Thoracic aorta (tissue), 2 donors: ENCODE data around the gene FBP1. TPM values are rescaled to one million over a fixed set of nuclear protein-coding genes. Genes with fewer than 3 reads are reported as not detected.

Source experiments
- ATAC-seq: fragments of 150-250 bp; one replicate; pipeline ENCODE4 v1.8.0; 2017; ENCODE audit warnings: low read depth; ENCODE audit not compliant: insufficient number of reproducible peaks, low FRiP score
- DNase-seq: peaks from one replicate; pipeline ENCODE4 v3.0.0-alpha.2; 2020; ENCODE audit warnings: low spot score
- H3K27ac ChIP-seq, 2 donors: fragments of 200-600 bp; sonication (generic); 1 replicate in 1 of 2; 2 replicates in 1 of 2; pipeline ENCODE4 v1.5.1; 2016; ENCODE audit warnings: mild to moderate bottlenecking in 2 of 2, moderate library complexity in 2 of 2
- H3K27me3 ChIP-seq: fragments of 200-600 bp; sonication (generic); replicated peaks from 2 replicates; pipeline ENCODE4 v1.6.0; 2016; ENCODE audit warnings: mild to moderate bottlenecking; ENCODE audit not compliant: insufficient read depth
- H3K36me3 ChIP-seq: fragments of 200-600 bp; sonication (generic); one replicate; pipeline ENCODE4 v1.5.1; 2016
- H3K4me1 ChIP-seq, 2 donors: fragments of 200-600 bp; sonication (generic); 1 replicate in 1 of 2; 2 replicates in 1 of 2; pipeline versions ENCODE4 v1.5.1 to v1.6.0; 2016; ENCODE audit warnings: low read depth in 2 of 2, mild to moderate bottlenecking in 1 of 2; ENCODE audit not compliant: control insufficient read depth in 1 of 2
- H3K4me3 ChIP-seq: fragments of 200-600 bp; sonication (generic); 2 replicates; pipeline ENCODE4 v1.5.1; 2016; ENCODE audit warnings: mild to moderate bottlenecking
- H3K9me3 ChIP-seq: fragments of 200-600 bp; sonication (generic); 2 replicates; pipeline ENCODE4 v1.5.1; 2016
- total RNA-seq, 2 donors: library from RNA; depleted of rRNA; stranded (reverse); fragments of >200 nt; gene quantifications; one replicate each; pipeline versions ENCODE4 v1.1.0 to v1.2.3, GENCODE V29; 2016
- TF ChIP-seq, protein P1 (sequence below): fragments of 200-600 bp; sonication (generic); IDR thresholded peaks from one replicate; pipeline ENCODE4 v1.5.1; 2019; ENCODE audit warnings: antibody characterized with exemption

FBP1 gene
- total RNA-seq, 2 donors from 2014 or later, result 3.8 to 6.6 TPM

DNA sequence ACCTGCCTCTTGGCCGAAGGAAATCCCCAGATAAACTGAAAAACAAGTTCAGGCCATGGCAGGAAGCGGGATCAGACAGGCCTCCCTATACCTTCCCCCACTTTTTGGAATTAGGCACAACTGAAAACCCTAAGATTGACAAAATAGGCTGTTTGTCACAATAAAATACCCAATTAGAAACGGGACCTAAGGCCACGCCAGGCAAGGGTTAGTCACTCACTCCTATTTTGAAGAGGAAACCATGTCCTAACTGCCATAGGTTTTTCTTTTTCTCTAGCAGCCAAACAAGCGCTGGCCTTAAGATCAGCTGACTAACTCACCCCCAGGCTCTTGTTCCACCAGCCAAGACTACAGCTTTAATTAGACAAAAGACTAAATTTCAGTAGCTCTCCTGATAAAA, 57.6 kb downstream of the FBP1 start:
- TF ChIP-seq, protein P1, sequence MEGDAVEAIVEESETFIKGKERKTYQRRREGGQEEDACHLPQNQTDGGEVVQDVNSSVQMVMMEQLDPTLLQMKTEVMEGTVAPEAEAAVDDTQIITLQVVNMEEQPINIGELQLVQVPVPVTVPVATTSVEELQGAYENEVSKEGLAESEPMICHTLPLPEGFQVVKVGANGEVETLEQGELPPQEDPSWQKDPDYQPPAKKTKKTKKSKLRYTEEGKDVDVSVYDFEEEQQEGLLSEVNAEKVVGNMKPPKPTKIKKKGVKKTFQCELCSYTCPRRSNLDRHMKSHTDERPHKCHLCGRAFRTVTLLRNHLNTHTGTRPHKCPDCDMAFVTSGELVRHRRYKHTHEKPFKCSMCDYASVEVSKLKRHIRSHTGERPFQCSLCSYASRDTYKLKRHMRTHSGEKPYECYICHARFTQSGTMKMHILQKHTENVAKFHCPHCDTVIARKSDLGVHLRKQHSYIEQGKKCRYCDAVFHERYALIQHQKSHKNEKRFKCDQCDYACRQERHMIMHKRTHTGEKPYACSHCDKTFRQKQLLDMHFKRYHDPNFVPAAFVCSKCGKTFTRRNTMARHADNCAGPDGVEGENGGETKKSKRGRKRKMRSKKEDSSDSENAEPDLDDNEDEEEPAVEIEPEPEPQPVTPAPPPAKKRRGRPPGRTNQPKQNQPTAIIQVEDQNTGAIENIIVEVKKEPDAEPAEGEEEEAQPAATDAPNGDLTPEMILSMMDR, result no peak
- no peak overlapping the region for H3K27ac ChIP-seq
- DNase-seq (no peak), ATAC-seq (no peak)
- H3K9me3 ChIP-seq, result no peaks in the 10 kb centered on the region
- H3K4me1 ChIP-seq, result no peaks in the 10 kb centered on the region
- no peak overlapping the region for H3K4me3 ChIP-seq
- no peaks in the 10 kb centered on the region for H3K36me3 ChIP-seq
- H3K27me3 ChIP-seq, result no peaks in the 10 kb centered on the region

DNA sequence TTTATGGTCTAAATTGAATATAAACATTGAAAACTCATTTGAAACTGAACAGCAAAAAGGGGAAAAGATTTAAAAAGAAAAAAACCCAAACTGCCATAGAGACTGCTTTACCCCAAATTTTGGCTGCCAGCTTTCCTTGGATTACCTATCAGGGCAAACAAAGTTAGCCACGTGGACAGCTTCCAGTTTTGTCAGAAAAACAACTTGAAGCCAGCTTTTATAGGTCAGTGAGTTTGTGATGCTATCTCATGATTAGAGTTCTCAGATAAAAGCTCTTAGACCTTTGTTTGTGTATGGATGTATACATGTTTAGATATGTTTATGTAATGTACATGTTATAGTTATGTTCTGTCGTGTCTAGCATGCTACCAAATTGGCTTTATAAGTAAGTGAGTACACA, 61.7 kb downstream of the FBP1 start:
- DNase-seq, result no peak
- Histone ChIP-seq H3K36me3 (no peaks in the 10 kb centered on the region), H3K9me3 (no peaks in the 10 kb centered on the region), H3K27ac (no peak overlapping the region), H3K4me1 (no peaks in the 10 kb centered on the region), H3K4me3 (no peak overlapping the region), H3K27me3 (no peaks in the 10 kb centered on the region)
- no peak for ATAC-seq
- TF ChIP-seq, protein P1, result no peak

DNA sequence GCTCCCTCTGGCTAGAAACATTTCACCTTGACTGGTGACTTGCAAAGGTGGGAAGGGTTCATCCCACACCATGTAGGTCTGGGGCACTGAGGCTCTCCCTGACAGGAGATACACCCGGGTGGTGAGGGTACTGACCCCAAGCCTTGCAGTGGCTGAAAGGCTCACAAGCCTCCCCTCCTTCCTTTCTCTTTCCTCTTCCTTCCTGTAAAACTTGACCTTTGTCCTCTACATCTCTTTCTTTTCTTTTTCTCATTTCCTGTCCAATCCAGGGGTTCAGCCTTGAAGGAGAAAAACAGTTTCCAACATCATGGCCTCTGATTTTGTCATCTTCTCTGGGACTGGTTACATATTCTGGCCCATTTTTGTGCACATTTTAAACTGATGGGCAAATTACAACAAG, 62.3 kb downstream of the FBP1 start:
- no peaks in the 10 kb centered on the region for H3K36me3 ChIP-seq
- no peak for ATAC-seq
- no peak overlapping the region for H3K27ac ChIP-seq
- H3K4me3 ChIP-seq, result no peak overlapping the region
- H3K9me3 ChIP-seq, result no peaks in the 10 kb centered on the region
- H3K4me1 ChIP-seq, result no peaks in the 10 kb centered on the region
- TF ChIP-seq, protein P1, result no peak
- DNase-seq, result no peak
- H3K27me3 ChIP-seq, result no peaks in the 10 kb centered on the region

DNA sequence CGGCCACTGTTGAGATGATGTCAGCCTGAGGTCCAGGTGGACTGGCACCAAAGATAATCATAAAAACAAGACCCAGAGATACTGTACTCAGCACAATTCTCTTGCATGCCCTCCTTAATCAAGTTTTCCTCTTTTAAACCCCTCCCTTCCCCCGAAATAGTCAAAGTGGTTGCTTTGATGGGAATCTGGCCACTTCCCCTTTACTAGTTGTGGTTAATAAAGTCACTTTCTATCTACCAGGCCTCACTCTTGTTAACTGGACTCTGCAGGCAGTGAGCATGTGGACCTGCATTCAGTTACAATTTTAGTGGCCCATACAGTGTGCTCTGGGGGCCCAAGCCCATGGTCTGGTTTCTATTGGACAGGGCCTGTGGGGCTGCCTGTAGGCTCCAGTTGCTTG, 63.2 kb downstream of the FBP1 start:
- H3K27ac ChIP-seq, result no peak overlapping the region
- DNase-seq, result no peak
- ATAC-seq, result no peak

DNA sequence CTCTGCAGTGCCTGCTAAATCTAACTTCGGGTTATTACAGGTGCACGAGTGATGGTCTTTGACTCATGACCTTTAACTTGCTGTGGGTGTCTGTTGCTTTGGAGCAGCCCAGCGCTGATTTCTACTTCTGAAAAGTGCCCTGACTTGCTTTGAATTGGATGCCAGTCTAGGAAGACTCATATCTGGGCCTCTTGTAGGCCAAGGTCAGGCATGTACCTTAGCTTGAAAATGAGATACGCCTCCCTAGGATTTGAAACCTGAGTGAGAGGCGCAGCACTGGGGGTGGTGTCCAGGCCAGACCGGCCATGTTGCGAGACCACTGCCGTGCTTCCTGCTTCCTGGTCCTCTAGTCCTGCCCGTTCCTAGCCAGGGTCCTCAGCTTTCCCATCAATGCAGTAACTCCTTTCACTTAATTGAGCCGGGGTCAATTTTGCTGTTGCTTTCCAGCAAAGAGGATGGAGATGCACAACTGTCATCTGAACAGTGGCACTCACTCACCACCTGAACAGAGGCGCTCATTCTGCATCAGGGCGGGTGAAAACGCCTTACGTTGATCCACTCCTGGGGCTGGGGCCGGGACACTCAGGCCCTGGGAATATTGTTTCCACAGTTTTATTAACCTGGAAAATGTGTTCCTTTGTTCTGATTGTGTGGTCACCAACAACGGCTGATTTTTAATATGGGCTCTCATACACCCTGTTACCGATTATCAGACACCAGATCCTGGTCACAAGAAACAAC, 70.2 kb downstream of the FBP1 start:
- Histone ChIP-seq H3K36me3 (no peaks in the 10 kb centered on the region), H3K4me3 (no peak overlapping the region), H3K4me1 (no peaks in the 10 kb centered on the region), H3K27me3 (no peaks in the 10 kb centered on the region), H3K27ac (no peak overlapping the region), H3K9me3 (no peaks in the 10 kb centered on the region)
- DNase-seq (no peak), ATAC-seq (no peak)
- TF ChIP-seq, protein P1, result no peak

More for the DNA sequence above, 63.2 kb downstream of the FBP1 start:
- Histone ChIP-seq H3K9me3 (no peaks in the 10 kb centered on the region), H3K27me3 (no peaks in the 10 kb centered on the region), H3K36me3 (no peaks in the 10 kb centered on the region), H3K4me3 (no peak overlapping the region), H3K4me1 (no peaks in the 10 kb centered on the region)
- TF ChIP-seq, protein P1, result no peak
